ENCODE results near the gene TOP3A. TPM values are rescaled to one million over a fixed set of nuclear protein-coding genes. Genes with fewer than 3 reads are reported as not detected.

TOP3A gene
- total RNA-seq, 1 experiment from 2014 or later: 68.7 TPM

DNA sequence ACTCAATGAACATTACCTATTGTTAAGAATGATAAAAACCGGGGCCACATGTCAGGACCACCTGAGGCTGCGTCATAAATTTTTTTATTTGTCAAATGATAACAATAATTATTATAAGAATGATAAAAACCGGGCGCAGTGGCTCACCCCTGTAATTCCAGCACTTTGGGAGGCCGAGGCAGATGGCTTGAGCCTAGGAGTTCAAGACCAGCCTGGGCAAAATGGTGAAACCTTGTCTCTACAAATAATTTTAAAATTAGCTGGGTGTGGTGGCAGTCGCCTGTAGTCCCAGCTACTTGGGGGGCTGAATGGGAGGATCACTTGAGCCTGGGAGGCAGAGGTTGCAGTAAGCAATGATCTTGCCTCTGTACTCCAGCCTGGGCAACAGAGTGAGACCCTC is 49.4 kb upstream of the TOP3A start:
- H4K91ac ChIP-seq (ENCODE audit: insufficient read length, low read depth, low read length): no peak overlapping the region
- H4K8ac ChIP-seq (replicated peaks; ENCODE audit: insufficient read length, low read depth, low read length): no peak overlapping the region
- DNase-seq: no peak
- no peaks in the 10 kb centered on the region; the same call in 1 of the 2 replicates for H3K27me3 Mint-ChIP-seq (ENCODE audit: low read depth)
- H2BK15ac ChIP-seq (ENCODE audit: low read depth, low read length): no peak overlapping the region
- H3K18ac ChIP-seq (ENCODE audit: insufficient read length, low read depth, low read length): no peak overlapping the region
- H3K4me1 ChIP-seq (ENCODE audit: insufficient read depth, low read length): no peaks in the 10 kb centered on the region
- H3K79me2 ChIP-seq (ENCODE audit: insufficient read depth, low read length): peaks cover 4% of the 10 kb centered on the region; the same call in 1 of the 2 replicates
- no peak overlapping the region for H3T11ph ChIP-seq (ENCODE audit: low read length)
- H3K4me1 Mint-ChIP-seq: peaks cover 11 to 12% of the 10 kb centered on the region in 2 experiments
- peaks cover 3% of the 10 kb centered on the region for H3K23me2 ChIP-seq (ENCODE audit: insufficient read length, low read depth, low read length, poor library complexity, severe bottlenecking)
- H3K27ac Mint-ChIP-seq: no peak overlapping the region; a peak in 1 of 7 replicates
- no peak overlapping the region for H2AFZ ChIP-seq (ENCODE audit: low read length)
- no peak overlapping the region for H3K23ac ChIP-seq (ENCODE audit: insufficient read length, low read depth, low read length)
- H2BK12ac ChIP-seq (ENCODE audit: insufficient read length, low read depth, low read length): no peak overlapping the region
- H2AK5ac ChIP-seq (ENCODE audit: insufficient read length, low read length): no peak overlapping the region
- H3K27me3 ChIP-seq (ENCODE audit: insufficient read depth, low read length): no peaks in the 10 kb centered on the region
- H3K14ac ChIP-seq (ENCODE audit: insufficient read depth, low read length): no peak overlapping the region
- TF ChIP-seq, protein P1, sequence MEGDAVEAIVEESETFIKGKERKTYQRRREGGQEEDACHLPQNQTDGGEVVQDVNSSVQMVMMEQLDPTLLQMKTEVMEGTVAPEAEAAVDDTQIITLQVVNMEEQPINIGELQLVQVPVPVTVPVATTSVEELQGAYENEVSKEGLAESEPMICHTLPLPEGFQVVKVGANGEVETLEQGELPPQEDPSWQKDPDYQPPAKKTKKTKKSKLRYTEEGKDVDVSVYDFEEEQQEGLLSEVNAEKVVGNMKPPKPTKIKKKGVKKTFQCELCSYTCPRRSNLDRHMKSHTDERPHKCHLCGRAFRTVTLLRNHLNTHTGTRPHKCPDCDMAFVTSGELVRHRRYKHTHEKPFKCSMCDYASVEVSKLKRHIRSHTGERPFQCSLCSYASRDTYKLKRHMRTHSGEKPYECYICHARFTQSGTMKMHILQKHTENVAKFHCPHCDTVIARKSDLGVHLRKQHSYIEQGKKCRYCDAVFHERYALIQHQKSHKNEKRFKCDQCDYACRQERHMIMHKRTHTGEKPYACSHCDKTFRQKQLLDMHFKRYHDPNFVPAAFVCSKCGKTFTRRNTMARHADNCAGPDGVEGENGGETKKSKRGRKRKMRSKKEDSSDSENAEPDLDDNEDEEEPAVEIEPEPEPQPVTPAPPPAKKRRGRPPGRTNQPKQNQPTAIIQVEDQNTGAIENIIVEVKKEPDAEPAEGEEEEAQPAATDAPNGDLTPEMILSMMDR (conservative IDR thresholded peaks at IDR 0.05): no peak
- H3K56ac ChIP-seq (ENCODE audit: insufficient read length, low read depth, low read length): no peak overlapping the region
- no peaks in the 10 kb centered on the region for H3K9me3 Mint-ChIP-seq
- peaks cover 3 to 15% (median 13%) of the 10 kb centered on the region in 3 experiments; a peak in 6 of 7 replicates for H3K36me3 Mint-ChIP-seq (ENCODE audit: insufficient read depth in 1 of 3, low read depth in 3 of 3)
- no peak overlapping the region for H3K27ac ChIP-seq (ENCODE audit: insufficient read length, low read depth, low read length)
- H2BK120ac ChIP-seq (ENCODE audit: low read depth, low read length, poor library complexity, severe bottlenecking): no peak overlapping the region
- H3K4me3 Mint-ChIP-seq: no peak overlapping the region
- no peak overlapping the region for H4K5ac ChIP-seq (ENCODE audit: insufficient read length, low read depth, low read length)
- WGBS (ENCODE audit: extremely low coverage, insufficient read length, low lambda C conversion rate): no CpG with 5 or more reads among the region's 6 CpGs
- H3K9me3 ChIP-seq (ENCODE audit: control insufficient read depth, low read depth, low read length): no peaks in the 10 kb centered on the region
- H3K4me2 ChIP-seq (ENCODE audit: insufficient read depth, insufficient read length, low read length): no peak overlapping the region
- H2BK20ac ChIP-seq (ENCODE audit: low read depth, low read length, poor library complexity, severe bottlenecking): no peak overlapping the region
- no peak overlapping the region for H2BK5ac ChIP-seq (ENCODE audit: insufficient read length, low read length)
- H3K4ac ChIP-seq (ENCODE audit: low read depth, low read length): no peak overlapping the region
- no peaks in the 10 kb centered on the region for H4K20me1 ChIP-seq (ENCODE audit: control insufficient read depth, insufficient read depth, insufficient read length)
- H3K9ac ChIP-seq (ENCODE audit: extremely low read depth, insufficient read length, low read length): no peak overlapping the region
- H3K79me1 ChIP-seq (ENCODE audit: insufficient read depth, low read depth, low read length, poor library complexity, severe bottlenecking): peaks cover 3% of the 10 kb centered on the region
